Adrenal gland (tissue), 12 donors: ENCODE results near the gene SCAI. TPM values are rescaled to one million over a fixed set of nuclear protein-coding genes. Genes with fewer than 3 reads are reported as not detected.

ENCODE experiments used
- DNase-seq, 7 donors: peaks; one replicate each; pipeline ENCODE4 v3.0.0-alpha.2; 2019 to 2020
- H3K27ac ChIP-seq, 5 donors: fragments of 200-600 bp; sonication (generic) in 4 of 5; 1 replicate in 3 of 5; 2 replicates in 2 of 5; pipeline versions ENCODE4 v1.5.1 to v1.8.0; 2016 to 2020; ENCODE audit warnings: mild to moderate bottlenecking in 1 of 5
- H3K27me3 ChIP-seq: fragments of 200-600 bp; 2 replicates; pipeline ENCODE4 v1.8.0; 2021
- H3K36me3 ChIP-seq, 2 donors: fragments of 200-600 bp; replicated peaks in 1 of 2; 1 replicate in 1 of 2; 2 replicates in 1 of 2; pipeline versions ENCODE4 v1.5.1 to v1.8.0; 2018 to 2022
- H3K4me1 ChIP-seq, 2 donors: fragments of 200-600 bp; replicated peaks in 1 of 2; 1 replicate in 1 of 2; 2 replicates in 1 of 2; pipeline versions ENCODE4 v1.5.1 to v1.8.0; 2018 to 2021
- H3K4me3 ChIP-seq, 4 donors: fragments of 200-600 bp; sonication (generic) in 3 of 4; one replicate each; pipeline ENCODE4 v1.5.1; 2016 to 2018
- H3K9me3 ChIP-seq, 3 donors: fragments of 200-600 bp; sonication (generic) in 1 of 3; replicated peaks in 1 of 3; 1 replicate in 2 of 3; 2 replicates in 1 of 3; pipeline versions ENCODE4 v1.5.1 to v1.8.0; 2016 to 2021
- CTCF ChIP-seq, 6 experiments: fragments of 450-650 bp in 4 of 6; fragments of 200-600 bp in 2 of 6; sonication (generic) in 1 of 6; IDR thresholded peaks; 1 replicate in 5 of 6; 2 replicates in 1 of 6; pipeline versions ENCODE4 v1.5.1 to v1.8.0; 2016 to 2021; ENCODE audit warnings: antibody characterized with exemption in 6 of 6, mild to moderate bottlenecking in 2 of 6, moderate library complexity in 1 of 6
- POLR2A ChIP-seq, 2 donors: fragments of 450-650 bp; IDR thresholded peaks; one replicate each; pipeline ENCODE4 v1.6.1; 2017; ENCODE audit warnings: antibody characterized with exemption in 2 of 2, mild to moderate bottlenecking in 2 of 2, moderate library complexity in 1 of 2
- WGBS, 4 donors: extraction: QIAGEN DNeasy Blood & Tissue Kit in 2 of 4; methylation state at CpG; one replicate each; pipeline versions ENCODE4 v1.1.5 to v1.1.7; 2013 to 2017; 5-methylcytosine and 5-hydroxymethylcytosine counted together
- intact Hi-C, 2 donors: fragments of 100-400 bp; cut with DNase I; formaldehyde crosslinking; loops; one replicate each; pipeline versions ENCODE4 v1.14.1 to v1.15.0; 2022 to 2023
- polyA plus RNA-seq, 3 donors: library from polyadenylated mRNA; stranded (reverse); fragments of 200-250 nt in 2 of 3; fragments of 350-450 nt in 1 of 3; fragmentation: Illumina TruSeq in 1 of 3; extraction: RNeasy Lipid Tissue Mini Kit (QIAGEN cat#74804) in 1 of 3; gene quantifications; one replicate each; pipeline ENCODE4 v1.2.3, GENCODE V29; 2013 to 2014
- total RNA-seq, 9 donors: library from RNA; depleted of rRNA in 4 of 9; stranded (reverse); fragments of >200 nt in 4 of 9; fragments of 120-200 nt in 1 of 9; fragmentation: NEBNext Ultra II Directional in 1 of 9; extraction: Animal tissue kit (Norgen Biotek cat#: 25700) in 1 of 9; gene quantifications; one replicate each; pipeline versions ENCODE4 v1.1.0 to v1.2.4, GENCODE V29; 2013 to 2023
- donor health status: healthy with polysubstance abuse.
- donor health status: Bipolar disorder and iron deficiency.
- donor health status: DM: yes; HTN: yes; CAD: no.
- donor health status: DM: no; HTN: no; CAD: no.
- donor health status: DM: no; HTN: no; CAD: no.
- donor health status: DM: yes; HTN: yes; CAD: no.

Gene SCAI
- total and polyA plus RNA-seq, 12 donors = 1.4 to 19.6 (median 9.2) TPM

- H3K27ac ChIP-seq = no peak overlapping the region
- DNase-seq = no peak
- WGBS, 4 donors = 94 to 96% (median 96%) methylated on average over 7 of the region's 7 CpGs
- no peaks in the 10 kb centered on the region for H3K9me3 ChIP-seq
- TF ChIP-seq CTCF (IDR thresholded peaks at IDR 0.05) (no peak), POLR2A (IDR thresholded peaks at IDR 0.05) (no peak)
- intact Hi-C loops = no loop called here
- H3K4me1 ChIP-seq = no peaks in the 10 kb centered on the region
- H3K36me3 ChIP-seq = no peaks in the 10 kb centered on the region
- H3K4me3 ChIP-seq = no peak overlapping the region
- H3K27me3 ChIP-seq = no peaks in the 10 kb centered on the region
Measured at GRCh38 chr9:125003332-125003731, 140.0 kb downstream of the SCAI start.

GRCh38 chr9:124983698-124984097 lies 159.6 kb downstream of the SCAI start:
- Histone ChIP-seq H3K27me3 (no peaks in the 10 kb centered on the region), H3K27ac (no peak overlapping the region), H3K4me1 (peaks cover 0 to 5% of the 10 kb centered on the region in 2 donors), H3K36me3 (no peaks in the 10 kb centered on the region), H3K4me3 (no peak overlapping the region), H3K9me3 (no peaks in the 10 kb centered on the region)
- intact Hi-C loops = no loop called here
- WGBS, 4 donors = 88 to 97% (median 94%) methylated on average over 1 of the region's 1 CpG
- DNase-seq = no peak
- TF ChIP-seq POLR2A (IDR thresholded peaks at IDR 0.05) (no peak), CTCF (IDR thresholded peaks at IDR 0.05) (no peak)

GRCh38 chr9:124980431-124980830 lies 162.9 kb downstream of the SCAI start:
- Histone ChIP-seq H3K27ac (no peak overlapping the region), H3K4me1 (peaks cover 0 to 5% of the 10 kb centered on the region in 2 donors), H3K27me3 (no peaks in the 10 kb centered on the region), H3K36me3 (peaks cover 0 to 5% of the 10 kb centered on the region in 2 donors), H3K4me3 (no peak overlapping the region), H3K9me3 (no peaks in the 10 kb centered on the region)
- WGBS, 4 donors = 96 to 98% (median 97%) methylated on average over 3 to 4 of the region's 4 CpGs
- intact Hi-C loops = no loop called here
- DNase-seq = no peak
- no peak for TF ChIP-seq CTCF (IDR thresholded peaks at IDR 0.05)
- TF ChIP-seq POLR2A (IDR thresholded peaks at IDR 0.05) = no peak

GRCh38 chr9:124975131-124975530 lies 168.2 kb downstream of the SCAI start:
- no peak for DNase-seq
- 42 to 52% (median 49%) methylated on average over 2 of the region's 2 CpGs for WGBS, 4 donors
- Histone ChIP-seq H3K4me1 (no peaks in the 10 kb centered on the region), H3K9me3 (no peaks in the 10 kb centered on the region), H3K27ac (no peak overlapping the region), H3K4me3 (no peak overlapping the region), H3K36me3 (peaks cover 0 to 15% of the 10 kb centered on the region in 2 donors), H3K27me3 (no peaks in the 10 kb centered on the region)
- TF ChIP-seq POLR2A (IDR thresholded peaks at IDR 0.05) = no peak
- intact Hi-C loops = no loop called here

GRCh38 chr9:124973807-124974206 lies 169.5 kb downstream of the SCAI start:
- H3K9me3 ChIP-seq = no peaks in the 10 kb centered on the region
- no peak for DNase-seq
- WGBS, 4 donors = 96 to 98% (median 97%) methylated on average over 6 of the region's 6 CpGs
- intact Hi-C loops = no loop called here
- no peaks in the 10 kb centered on the region for H3K27me3 ChIP-seq
- H3K4me1 ChIP-seq = no peaks in the 10 kb centered on the region
- H3K4me3 ChIP-seq = no peak overlapping the region
- TF ChIP-seq CTCF (IDR thresholded peaks at IDR 0.05) (no peak), POLR2A (IDR thresholded peaks at IDR 0.05) (no peak)
- H3K36me3 ChIP-seq = peaks cover 0 to 17% of the 10 kb centered on the region in 2 donors
- no peak overlapping the region for H3K27ac ChIP-seq
